Gastrocnemius medialis (tissue), 4 donors: ENCODE data around the gene GNB3. TPM values are rescaled to one million over a fixed set of nuclear protein-coding genes. Genes with fewer than 3 reads are reported as not detected.

Experiments
- ATAC-seq, 2 donors: fragments of 150-250 bp; one replicate each; pipeline ENCODE4 v1.9.1; 2016
- DNase-seq, 2 donors: peaks; one replicate each; pipeline ENCODE4 v3.0.0-alpha.2; 2019
- H3K27ac ChIP-seq, 4 donors: fragments of 200-600 bp; sonication (generic); 1 replicate in 1 of 4; 2 replicates in 3 of 4; pipeline ENCODE4 v1.5.1; 2016 to 2018; ENCODE audit warnings: mild to moderate bottlenecking in 2 of 4, moderate library complexity in 1 of 4
- H3K27me3 ChIP-seq, 3 donors: fragments of 200-600 bp; sonication (generic) in 2 of 3; 1 replicate in 1 of 3; 2 replicates in 2 of 3; pipeline versions ENCODE4 v1.5.1 to v1.6.0; 2016 to 2019; ENCODE audit warnings: mild to moderate bottlenecking in 1 of 3, moderate library complexity in 1 of 3
- H3K36me3 ChIP-seq, 2 donors: fragments of 200-600 bp; sonication (generic) in 1 of 2; one replicate each; pipeline ENCODE4 v1.5.1; 2017 to 2018
- H3K4me1 ChIP-seq, 2 donors: fragments of 200-600 bp; sonication (generic) in 1 of 2; one replicate each; pipeline ENCODE4 v1.5.1; 2016 to 2017; ENCODE audit warnings: mild to moderate bottlenecking in 2 of 2
- H3K4me3 ChIP-seq, 4 donors: fragments of 200-600 bp; sonication (generic) in 3 of 4; 1 replicate in 1 of 4; 2 replicates in 3 of 4; pipeline ENCODE4 v1.5.1; 2016 to 2019; ENCODE audit warnings: mild to moderate bottlenecking in 2 of 4
- H3K9me3 ChIP-seq, 3 donors: fragments of 200-600 bp; sonication (generic) in 2 of 3; 1 replicate in 1 of 3; 2 replicates in 2 of 3; pipeline ENCODE4 v1.5.1; 2016 to 2019
- POLR2A ChIP-seq, 2 donors: fragments of 450-650 bp; IDR thresholded peaks; one replicate each; pipeline ENCODE4 v1.6.1; 2017; ENCODE audit warnings: antibody characterized with exemption in 2 of 2, mild to moderate bottlenecking in 2 of 2, moderate library complexity in 2 of 2
- in situ Hi-C, 4 donors: fragments of 200-750 bp; cut with MboI; loops; one replicate each; pipeline versions ENCODE4 v1.15.0 to v1.8.0; 2017; ENCODE audit warnings: low sequenced_read_pairs in 4 of 4
- intact Hi-C: fragments of 100-400 bp; cut with DNase I; formaldehyde crosslinking; loops from one replicate; pipeline ENCODE4 v1.15.1; 2023; ENCODE audit warnings: low total_unique reads
- total RNA-seq, 4 donors: library from RNA; depleted of rRNA; stranded (reverse); fragments of >200 nt; gene quantifications; one replicate each; pipeline versions ENCODE4 v1.1.0 to v1.2.3, GENCODE V29; 2016
- TF ChIP-seq, protein P1 (sequence below), 5 experiments: fragments of 450-650 bp in 3 of 5; fragments of 200-600 bp in 2 of 5; sonication (generic) in 2 of 5; IDR thresholded peaks in 4 of 5; conservative IDR thresholded peaks in 1 of 5; 1 replicate in 4 of 5; 2 replicates in 1 of 5; pipeline ENCODE4 v1.5.1; 2016 to 2019; ENCODE audit warnings: antibody characterized with exemption in 5 of 5, mild to moderate bottlenecking in 3 of 5, moderate library complexity in 3 of 5

Gene GNB3
- total RNA-seq, 4 donors from 2014 or later: not detected

DNA sequence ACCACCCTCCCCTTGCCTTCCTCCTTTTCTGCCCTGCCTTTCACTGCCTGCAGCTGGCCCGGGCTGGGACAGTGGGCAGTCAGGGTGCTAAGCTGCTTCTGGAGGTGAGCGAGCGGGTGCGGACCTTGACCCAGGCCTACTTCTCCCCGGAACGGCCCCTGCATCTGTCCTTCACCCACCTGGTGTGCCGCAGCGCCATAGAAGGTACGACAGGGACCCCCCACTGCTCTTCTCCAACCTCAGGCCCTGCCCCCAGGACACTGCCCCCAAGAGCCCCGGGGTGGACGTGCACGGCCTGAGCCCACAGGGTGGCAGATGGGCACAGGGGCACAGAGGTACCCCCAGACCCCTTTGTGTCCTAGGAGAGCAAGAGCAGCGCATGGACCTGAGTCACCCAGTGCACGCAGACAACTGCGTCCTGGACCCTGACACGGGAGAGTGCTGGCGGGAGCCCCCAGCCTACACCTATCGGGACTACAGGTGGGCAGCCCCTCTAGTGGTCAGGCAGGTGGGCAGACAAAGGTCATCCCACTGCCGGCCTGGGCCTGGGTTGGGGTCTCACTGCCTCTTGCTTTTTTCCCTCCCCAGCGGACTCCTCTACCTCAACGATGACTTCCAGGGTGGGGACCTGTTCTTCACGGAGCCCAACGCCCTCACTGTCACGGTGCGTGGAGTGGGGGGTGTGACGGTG lies 3.2 kb upstream of the GNB3 start:
- Histone ChIP-seq H3K27ac (no peak overlapping the region), H3K4me1 (no peaks in the 10 kb centered on the region), H3K27me3 (no peaks in the 10 kb centered on the region), H3K36me3 (no peaks in the 10 kb centered on the region), H3K9me3 (no peaks in the 10 kb centered on the region), H3K4me3 (no peak overlapping the region)
- intact Hi-C loops: no loop called here
- DNase-seq: no peak
- in situ Hi-C loops: no loop called here
- ATAC-seq: no peak
- TF ChIP-seq, protein P1, sequence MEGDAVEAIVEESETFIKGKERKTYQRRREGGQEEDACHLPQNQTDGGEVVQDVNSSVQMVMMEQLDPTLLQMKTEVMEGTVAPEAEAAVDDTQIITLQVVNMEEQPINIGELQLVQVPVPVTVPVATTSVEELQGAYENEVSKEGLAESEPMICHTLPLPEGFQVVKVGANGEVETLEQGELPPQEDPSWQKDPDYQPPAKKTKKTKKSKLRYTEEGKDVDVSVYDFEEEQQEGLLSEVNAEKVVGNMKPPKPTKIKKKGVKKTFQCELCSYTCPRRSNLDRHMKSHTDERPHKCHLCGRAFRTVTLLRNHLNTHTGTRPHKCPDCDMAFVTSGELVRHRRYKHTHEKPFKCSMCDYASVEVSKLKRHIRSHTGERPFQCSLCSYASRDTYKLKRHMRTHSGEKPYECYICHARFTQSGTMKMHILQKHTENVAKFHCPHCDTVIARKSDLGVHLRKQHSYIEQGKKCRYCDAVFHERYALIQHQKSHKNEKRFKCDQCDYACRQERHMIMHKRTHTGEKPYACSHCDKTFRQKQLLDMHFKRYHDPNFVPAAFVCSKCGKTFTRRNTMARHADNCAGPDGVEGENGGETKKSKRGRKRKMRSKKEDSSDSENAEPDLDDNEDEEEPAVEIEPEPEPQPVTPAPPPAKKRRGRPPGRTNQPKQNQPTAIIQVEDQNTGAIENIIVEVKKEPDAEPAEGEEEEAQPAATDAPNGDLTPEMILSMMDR (IDR thresholded peaks at IDR 0.05 in 4 of 5, conservative IDR thresholded peaks at IDR 0.05 in 1 of 5): no peak
- TF ChIP-seq POLR2A (IDR thresholded peaks at IDR 0.05): no peak

DNA sequence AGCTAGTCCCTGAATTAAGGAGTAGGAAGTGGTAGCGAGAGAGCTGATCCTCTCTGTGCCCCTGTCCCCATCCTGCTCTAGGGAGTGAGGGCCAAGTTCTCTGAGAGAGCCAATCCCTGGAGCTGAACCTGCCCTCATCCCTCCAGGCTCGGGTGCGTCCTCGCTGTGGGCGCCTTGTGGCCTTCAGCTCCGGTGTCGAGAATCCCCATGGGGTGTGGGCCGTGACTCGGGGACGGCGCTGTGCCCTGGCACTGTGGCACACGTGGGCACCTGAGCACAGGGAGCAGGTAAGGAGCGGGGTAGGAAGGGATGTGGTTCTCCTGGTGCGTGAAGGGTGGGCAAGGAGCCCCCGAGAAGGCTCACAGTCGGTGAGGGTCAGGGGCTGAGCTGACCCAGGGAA lies 1.9 kb upstream of the GNB3 start:
- in situ Hi-C loops: no loop called here
- H3K27me3 ChIP-seq: no peaks in the 10 kb centered on the region
- ATAC-seq (no peak), DNase-seq (no peak)
- intact Hi-C loops: no loop called here
- no peak for TF ChIP-seq POLR2A (IDR thresholded peaks at IDR 0.05)
- TF ChIP-seq, protein P1 (IDR thresholded peaks at IDR 0.05 in 4 of 5, conservative IDR thresholded peaks at IDR 0.05 in 1 of 5): no peak
- no peaks in the 10 kb centered on the region for H3K36me3 ChIP-seq
- H3K9me3 ChIP-seq: no peaks in the 10 kb centered on the region
- H3K27ac ChIP-seq: no peak overlapping the region
- no peaks in the 10 kb centered on the region for H3K4me1 ChIP-seq
- H3K4me3 ChIP-seq: no peak overlapping the region

DNA sequence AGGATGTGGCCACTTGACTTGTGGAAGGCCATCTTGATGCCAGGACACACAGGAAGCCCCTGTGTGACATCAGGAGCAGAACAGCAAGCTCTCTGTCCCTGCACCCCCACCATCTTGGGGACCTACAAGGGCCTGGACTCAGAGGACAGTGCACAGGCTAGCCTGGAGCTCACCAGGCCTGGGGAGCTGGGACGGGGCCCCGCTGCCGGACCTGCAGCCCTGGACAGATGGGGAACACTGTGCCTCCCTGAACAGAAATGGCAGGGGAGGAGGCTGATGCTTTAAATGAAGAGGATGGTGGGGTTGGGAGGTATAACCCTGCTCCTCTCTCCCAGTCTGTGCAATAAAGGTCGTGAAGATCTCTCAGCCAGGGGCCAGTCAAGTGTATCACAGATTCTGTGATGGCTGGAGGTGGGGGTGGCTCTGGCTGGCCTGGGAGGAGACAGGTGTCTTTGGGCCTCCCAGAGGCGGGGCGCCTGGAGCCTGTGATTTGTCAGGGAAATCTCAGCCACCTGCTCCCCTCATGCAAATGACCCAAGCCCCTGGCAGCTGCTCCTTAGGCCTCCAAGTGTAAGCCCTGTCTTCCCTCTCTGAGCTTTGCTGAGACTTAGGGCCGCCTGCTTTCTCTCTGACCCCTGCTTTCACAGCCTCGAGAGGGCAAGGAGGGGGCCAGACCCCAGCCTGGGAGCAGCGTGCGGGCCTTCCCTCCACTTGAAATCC lies 1.1 kb upstream of the GNB3 start:
- no peak for ATAC-seq
- in situ Hi-C loops: loop anchor here in 1 of 4 donors (10.0 kb wide), 1 partner anchor 105 kb away; no protein-coding TSS in a partner anchor
- DNase-seq: no peak
- no peaks in the 10 kb centered on the region for H3K36me3 ChIP-seq
- H3K4me3 ChIP-seq: no peak overlapping the region
- no peaks in the 10 kb centered on the region for H3K4me1 ChIP-seq
- TF ChIP-seq POLR2A (IDR thresholded peaks at IDR 0.05): no peak
- TF ChIP-seq, protein P1 (IDR thresholded peaks at IDR 0.05 in 4 of 5, conservative IDR thresholded peaks at IDR 0.05 in 1 of 5): no peak
- no peaks in the 10 kb centered on the region for H3K27me3 ChIP-seq
- H3K27ac ChIP-seq: no peak overlapping the region
- intact Hi-C loops: no loop called here
- no peaks in the 10 kb centered on the region for H3K9me3 ChIP-seq

DNA sequence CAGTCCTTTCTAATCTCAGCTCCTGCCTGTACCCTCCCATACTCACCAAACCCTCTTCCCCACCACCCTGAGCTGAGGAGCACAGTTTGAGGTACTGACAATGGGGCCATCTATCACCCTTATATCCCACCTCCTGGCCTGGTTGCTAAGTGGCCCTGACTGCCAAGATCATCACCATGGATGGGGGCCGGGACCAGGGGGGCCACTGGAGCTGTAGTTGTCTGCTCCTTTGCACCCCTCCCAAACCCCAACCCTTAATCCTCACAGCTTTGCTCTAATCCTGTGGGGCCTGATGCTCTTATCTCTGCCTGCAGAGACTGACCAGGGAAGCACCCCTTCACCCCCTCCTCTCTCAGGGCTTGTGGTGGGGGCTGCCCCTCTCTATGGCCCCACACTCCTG lies 395 bp upstream of the GNB3 start:
- no peak for DNase-seq
- in situ Hi-C loops: loop anchor here in 1 of 4 donors (10.0 kb wide), 1 partner anchor 106 kb away; no protein-coding TSS in a partner anchor

More for the DNA sequence above, 395 bp upstream of the GNB3 start:
- ATAC-seq: no peak
- no peaks in the 10 kb centered on the region for H3K9me3 ChIP-seq
- H3K27ac ChIP-seq: no peak overlapping the region
- no peaks in the 10 kb centered on the region for H3K4me1 ChIP-seq
- no peak overlapping the region for H3K4me3 ChIP-seq
- TF ChIP-seq, protein P1 (IDR thresholded peaks at IDR 0.05 in 4 of 5, conservative IDR thresholded peaks at IDR 0.05 in 1 of 5): no peak
- TF ChIP-seq POLR2A (IDR thresholded peaks at IDR 0.05): no peak
- no peaks in the 10 kb centered on the region for H3K27me3 ChIP-seq
- intact Hi-C loops: no loop called here
- H3K36me3 ChIP-seq: no peaks in the 10 kb centered on the region
